ENCODE data around the gene ATP8B4. TPM values are rescaled to one million over a fixed set of nuclear protein-coding genes. Genes with fewer than 3 reads are reported as not detected.

The ATP8B4 gene
- total RNA-seq, 1 donor from 2014 or later: 45.8 TPM

GRCh38 chr15:49926740-49927139 lies 192.3 kb downstream of the ATP8B4 start:
- Mint-ChIP-seq H3K27me3 (ENCODE audit: unreplicated experiment) (no peaks in the 10 kb centered on the region), H3K36me3 (ENCODE audit: low read depth, unreplicated experiment) (peaks cover 4% of the 10 kb centered on the region), H3K4me1 (ENCODE audit: unreplicated experiment) (no peaks in the 10 kb centered on the region), H3K4me3 (ENCODE audit: unreplicated experiment) (no peak overlapping the region), H3K27ac (ENCODE audit: unreplicated experiment) (no peak overlapping the region), H3K9me3 (ENCODE audit: unreplicated experiment) (no peaks in the 10 kb centered on the region)
- DNase-seq (ENCODE audit: low spot score): no peak
- no peak for TF ChIP-seq CTCF (IDR thresholded peaks at IDR 0.05; ENCODE audit: unreplicated experiment)

- peaks cover 7% of the 10 kb centered on the region for H3K36me3 Mint-ChIP-seq (ENCODE audit: low read depth, unreplicated experiment)
- no peak overlapping the region for H3K27ac Mint-ChIP-seq (ENCODE audit: unreplicated experiment)
- DNase-seq (ENCODE audit: low spot score): no peak
- no peak for TF ChIP-seq CTCF (IDR thresholded peaks at IDR 0.05; ENCODE audit: unreplicated experiment)
- no peaks in the 10 kb centered on the region for H3K9me3 Mint-ChIP-seq (ENCODE audit: unreplicated experiment)
- no peaks in the 10 kb centered on the region for H3K27me3 Mint-ChIP-seq (ENCODE audit: unreplicated experiment)
- H3K4me1 Mint-ChIP-seq (ENCODE audit: unreplicated experiment): no peaks in the 10 kb centered on the region
- H3K4me3 Mint-ChIP-seq (ENCODE audit: unreplicated experiment): no peak overlapping the region
These were observed 195.4 kb downstream of the ATP8B4 start for GRCh38 chr15:49923671-49924070.

GRCh38 chr15:49919034-49919433 lies 200.0 kb downstream of the ATP8B4 start:
- TF ChIP-seq CTCF (IDR thresholded peaks at IDR 0.05; ENCODE audit: unreplicated experiment): no peak
- no peaks in the 10 kb centered on the region for H3K9me3 Mint-ChIP-seq (ENCODE audit: unreplicated experiment)
- H3K27ac Mint-ChIP-seq (ENCODE audit: unreplicated experiment): no peak overlapping the region

GRCh38 chr15:49918121-49918520 lies 200.9 kb downstream of the ATP8B4 start:
- H3K4me1 Mint-ChIP-seq (ENCODE audit: unreplicated experiment): no peaks in the 10 kb centered on the region
- no peaks in the 10 kb centered on the region for H3K9me3 Mint-ChIP-seq (ENCODE audit: unreplicated experiment)
- no peak for DNase-seq (ENCODE audit: low spot score)
- H3K36me3 Mint-ChIP-seq (ENCODE audit: low read depth, unreplicated experiment): peaks cover 11% of the 10 kb centered on the region
- H3K4me3 Mint-ChIP-seq (ENCODE audit: unreplicated experiment): no peak overlapping the region
- H3K27ac Mint-ChIP-seq (ENCODE audit: unreplicated experiment): no peak overlapping the region
- H3K27me3 Mint-ChIP-seq (ENCODE audit: unreplicated experiment): no peaks in the 10 kb centered on the region
- TF ChIP-seq CTCF (IDR thresholded peaks at IDR 0.05; ENCODE audit: unreplicated experiment): no peak

More at GRCh38 chr15:49919034-49919433, 200.0 kb downstream of the ATP8B4 start:
- Mint-ChIP-seq H3K36me3 (ENCODE audit: low read depth, unreplicated experiment) (peaks cover 14% of the 10 kb centered on the region), H3K4me1 (ENCODE audit: unreplicated experiment) (no peaks in the 10 kb centered on the region), H3K27me3 (ENCODE audit: unreplicated experiment) (no peaks in the 10 kb centered on the region), H3K4me3 (ENCODE audit: unreplicated experiment) (no peak overlapping the region)
- no peak for DNase-seq (ENCODE audit: low spot score)

GRCh38 chr15:49916998-49917397 lies 202.0 kb downstream of the ATP8B4 start:
- Mint-ChIP-seq H3K36me3 (ENCODE audit: low read depth, unreplicated experiment) (peaks cover 15% of the 10 kb centered on the region), H3K27me3 (ENCODE audit: unreplicated experiment) (no peaks in the 10 kb centered on the region), H3K4me3 (ENCODE audit: unreplicated experiment) (no peak overlapping the region), H3K9me3 (ENCODE audit: unreplicated experiment) (no peaks in the 10 kb centered on the region), H3K27ac (ENCODE audit: unreplicated experiment) (no peak overlapping the region), H3K4me1 (ENCODE audit: unreplicated experiment) (no peaks in the 10 kb centered on the region)
- no peak for DNase-seq (ENCODE audit: low spot score)
- no peak for TF ChIP-seq CTCF (IDR thresholded peaks at IDR 0.05; ENCODE audit: unreplicated experiment)
